ENCODE data around the gene OXLD1. TPM values are rescaled to one million over a fixed set of nuclear protein-coding genes. Genes with fewer than 3 reads are reported as not detected.

Gene OXLD1
- total and polyA plus RNA-seq, 2 donors (not counting 1 experiment from before 2014, with no cell fraction given): 39.5 to 102 TPM

DNA sequence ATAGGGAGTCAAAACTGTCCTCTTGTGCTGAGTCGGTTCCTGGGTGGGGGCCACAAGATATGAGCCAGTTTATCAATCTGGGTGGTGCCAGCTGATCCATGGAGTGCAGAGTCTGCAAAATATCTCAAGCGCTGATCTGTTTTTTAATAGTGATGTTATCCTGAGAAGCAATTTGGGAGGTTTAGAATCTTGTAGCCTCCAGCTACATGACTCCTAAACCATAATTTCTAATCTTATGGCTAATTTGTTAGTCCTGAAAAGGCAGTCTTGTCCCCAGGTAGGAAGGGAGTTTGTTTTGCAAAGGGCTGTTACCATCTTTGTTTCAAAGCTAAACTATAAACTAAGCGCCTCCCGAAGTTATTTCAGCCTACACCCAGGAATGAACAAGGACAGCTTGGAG lies 27.7 kb downstream of the OXLD1 start:
- TF ChIP-seq EZH2 (IDR thresholded peaks at IDR 0.05; ENCODE audit: borderline replicate concordance, insufficient read depth, low read depth, low read length, poor library complexity, severe bottlenecking): no peak
- TF ChIP-seq, protein P1, sequence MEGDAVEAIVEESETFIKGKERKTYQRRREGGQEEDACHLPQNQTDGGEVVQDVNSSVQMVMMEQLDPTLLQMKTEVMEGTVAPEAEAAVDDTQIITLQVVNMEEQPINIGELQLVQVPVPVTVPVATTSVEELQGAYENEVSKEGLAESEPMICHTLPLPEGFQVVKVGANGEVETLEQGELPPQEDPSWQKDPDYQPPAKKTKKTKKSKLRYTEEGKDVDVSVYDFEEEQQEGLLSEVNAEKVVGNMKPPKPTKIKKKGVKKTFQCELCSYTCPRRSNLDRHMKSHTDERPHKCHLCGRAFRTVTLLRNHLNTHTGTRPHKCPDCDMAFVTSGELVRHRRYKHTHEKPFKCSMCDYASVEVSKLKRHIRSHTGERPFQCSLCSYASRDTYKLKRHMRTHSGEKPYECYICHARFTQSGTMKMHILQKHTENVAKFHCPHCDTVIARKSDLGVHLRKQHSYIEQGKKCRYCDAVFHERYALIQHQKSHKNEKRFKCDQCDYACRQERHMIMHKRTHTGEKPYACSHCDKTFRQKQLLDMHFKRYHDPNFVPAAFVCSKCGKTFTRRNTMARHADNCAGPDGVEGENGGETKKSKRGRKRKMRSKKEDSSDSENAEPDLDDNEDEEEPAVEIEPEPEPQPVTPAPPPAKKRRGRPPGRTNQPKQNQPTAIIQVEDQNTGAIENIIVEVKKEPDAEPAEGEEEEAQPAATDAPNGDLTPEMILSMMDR (IDR thresholded peaks at IDR 0.05): no peak
- Mint-ChIP-seq H3K9me3 (ENCODE audit: insufficient read depth) (no peaks in the 10 kb centered on the region), H3K4me1 (peaks cover 17% of the 10 kb centered on the region), H3K4me3 (peak overlapping the region; percentile 64), H3K27ac (no peak overlapping the region), H3K27me3 (no peaks in the 10 kb centered on the region)
- Histone ChIP-seq H3K27me3 (replicated peaks in 1 of 4; ENCODE audit: control extremely low read depth in 1 of 4, control insufficient read depth in 3 of 4, insufficient read depth in 4 of 4, low read length in 3 of 4) (no peaks in the 10 kb centered on the region), H3K36me3 (replicated peaks in 1 of 2; ENCODE audit: control extremely low read depth in 1 of 2, control insufficient read depth in 1 of 2, extremely low read depth in 1 of 2, insufficient read depth in 2 of 2, low read length in 1 of 2) (no peaks in the 10 kb centered on the region), H3K27ac (ENCODE audit: low read length in 2 of 2) (no peak overlapping the region), H3K9me3 (ENCODE audit: control extremely low read depth in 1 of 3, control insufficient read depth in 2 of 3, insufficient read depth in 1 of 3, low read length in 2 of 3) (no peaks in the 10 kb centered on the region), H3K9ac (ENCODE audit: low read length) (no peak overlapping the region), H3K79me2 (ENCODE audit: control insufficient read depth, insufficient read depth, low read length) (peaks cover 30% of the 10 kb centered on the region), H3K4me3 (ENCODE audit: control extremely low read depth in 1 of 5, extremely low read depth in 1 of 5, insufficient read depth in 1 of 5, low read depth in 2 of 5, low read length in 4 of 5) (no peak overlapping the region), H4K20me1 (ENCODE audit: control insufficient read depth, insufficient read depth, low read length, poor library complexity, severe bottlenecking) (peaks cover 15% of the 10 kb centered on the region), H3K4me2 (replicated peaks; ENCODE audit: low read depth, low read length, poor library complexity, severe bottlenecking) (no peak overlapping the region), H2AFZ (ENCODE audit: insufficient read depth, low read depth, low read length, poor library complexity, severe bottlenecking) (no peak overlapping the region), H3K4me1 (ENCODE audit: control insufficient read depth in 2 of 2, insufficient read depth in 2 of 2, low read length in 2 of 2) (peaks cover 11 to 25% of the 10 kb centered on the region in 2 donors)
- WGBS (ENCODE audit: insufficient coverage): no CpG with 5 or more reads among the region's 4 CpGs
- DNase-seq (no peak), ATAC-seq (ENCODE audit: low read depth) (no peak)
- ChIA-PET CTCF (no interaction called here), POLR2A (interaction anchor here (0.7 kb wide), 1 partner anchor 214 kb away, joined by 6 read pairs; no protein-coding TSS in a partner anchor)
- intact Hi-C loops (cut with micrococcal nuclease): no loop called here

DNA sequence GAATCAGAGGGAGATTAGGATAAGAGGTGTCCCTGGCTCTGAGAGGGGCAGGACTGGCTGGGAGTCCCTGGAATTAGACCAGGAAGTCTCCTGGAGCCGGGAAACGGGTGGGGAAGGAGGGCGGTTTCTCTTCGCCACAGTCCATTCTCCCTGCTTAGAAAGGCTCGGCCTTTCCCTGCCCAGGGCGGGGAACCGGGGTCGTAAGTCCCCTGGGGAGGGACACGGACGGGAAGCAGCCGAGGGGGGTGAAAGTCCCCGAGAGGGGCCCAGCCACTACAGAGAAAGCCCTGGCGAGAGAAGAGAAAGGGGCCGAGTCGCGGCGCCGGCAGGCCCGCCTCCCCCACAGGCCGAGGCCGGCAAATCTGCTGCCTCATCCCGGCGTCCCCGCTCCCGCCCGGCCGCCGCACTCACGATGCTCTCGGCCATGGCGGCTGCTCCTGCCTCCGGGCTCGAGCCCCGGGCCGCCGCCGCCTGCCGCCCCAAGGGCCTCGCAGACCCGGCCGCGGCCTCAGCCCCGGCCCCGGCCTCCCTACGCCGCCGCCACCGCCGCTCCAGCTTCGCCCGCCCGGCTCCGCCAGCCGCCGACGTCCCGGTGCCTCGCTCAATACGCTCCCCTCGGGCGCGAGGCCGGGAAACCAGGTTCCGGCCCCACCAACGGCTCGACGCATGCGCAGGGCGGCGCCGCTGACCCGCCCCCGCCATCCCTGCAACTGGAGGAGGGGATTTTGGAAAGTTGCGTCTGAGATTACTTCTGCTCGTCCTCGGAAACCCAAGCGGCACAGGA lies 29.7 kb downstream of the OXLD1 start, which contains the start of the genes NPLOC4 and TSPAN10:
TSS of gene NPLOC4 (minus strand) at position 608 of the 784 bp plus-strand sequence. CDS start at position 426, 182 bp downstream.
TSS of gene TSPAN10 (plus strand) at position 692 of the 784 bp plus-strand sequence. CDS start 5,217 bp downstream, outside the sequence.
- peaks cover 11 to 25% of the 10 kb centered on the region in 2 donors for H3K4me1 ChIP-seq (ENCODE audit: control insufficient read depth in 2 of 2, insufficient read depth in 2 of 2, low read length in 2 of 2)
- DNase-seq (peak; percentile 91), ATAC-seq (ENCODE audit: low read depth) (peak; percentile 94)
- under 1% methylated on average over 73 of the region's 77 CpGs for whole genome bisulfite sequencing (ENCODE audit: insufficient coverage)
- intact Hi-C loops (cut with micrococcal nuclease): loop anchor here (1.0 kb wide), 1 partner anchor 30 kb away; the partner anchor contains the start of genes CCDC137 and OXLD1
- peaks cover 47% of the 10 kb centered on the region for H3K79me2 ChIP-seq (ENCODE audit: control insufficient read depth, insufficient read depth, low read length)
- peak within 1 kb of the TSS; percentile 89 for H3K9ac ChIP-seq (ENCODE audit: low read length)
- H3K27me3 ChIP-seq (replicated peaks in 1 of 4; ENCODE audit: control extremely low read depth in 1 of 4, control insufficient read depth in 3 of 4, insufficient read depth in 4 of 4, low read length in 3 of 4): no peaks in the 10 kb centered on the region
- Mint-ChIP-seq H3K4me3 (peak within 1 kb of the TSS; percentile 95), H3K27ac (peak within 1 kb of the TSS; percentile 89), H3K9me3 (ENCODE audit: insufficient read depth) (no peaks in the 10 kb centered on the region), H3K4me1 (peaks cover 21% of the 10 kb centered on the region), H3K27me3 (no peaks in the 10 kb centered on the region)
- H4K20me1 ChIP-seq (ENCODE audit: control insufficient read depth, insufficient read depth, low read length, poor library complexity, severe bottlenecking): peaks cover 22% of the 10 kb centered on the region
- no peaks in the 10 kb centered on the region for H3K9me3 ChIP-seq (ENCODE audit: control extremely low read depth in 1 of 3, control insufficient read depth in 2 of 3, insufficient read depth in 1 of 3, low read length in 2 of 3)
- H2AFZ ChIP-seq (ENCODE audit: insufficient read depth, low read depth, low read length, poor library complexity, severe bottlenecking): peak within 1 kb of the TSS; percentile 85
- no peaks in the 10 kb centered on the region for H3K36me3 ChIP-seq (replicated peaks in 1 of 2; ENCODE audit: control extremely low read depth in 1 of 2, control insufficient read depth in 1 of 2, extremely low read depth in 1 of 2, insufficient read depth in 2 of 2, low read length in 1 of 2)
- peak within 1 kb of the TSS in 1 of 2 donors; percentile 81 for H3K27ac ChIP-seq (ENCODE audit: low read length in 2 of 2)
- H3K4me2 ChIP-seq (replicated peaks; ENCODE audit: low read depth, low read length, poor library complexity, severe bottlenecking): peak within 1 kb of the TSS; percentile 87
- TF ChIP-seq, protein P1 (IDR thresholded peaks at IDR 0.05): no peak
- no peak for TF ChIP-seq EZH2 (IDR thresholded peaks at IDR 0.05; ENCODE audit: borderline replicate concordance, insufficient read depth, low read depth, low read length, poor library complexity, severe bottlenecking)
- POLR2A ChIA-PET: no interaction called here
- peak within 1 kb of the TSS; percentile 45 to 88 (median 77) for H3K4me3 ChIP-seq (ENCODE audit: control extremely low read depth in 1 of 5, extremely low read depth in 1 of 5, insufficient read depth in 1 of 5, low read depth in 2 of 5, low read length in 4 of 5)
- CTCF ChIA-PET: no interaction called here

Data from B cell (primary cell).